ENCODE measurements around the gene TRIM58.

Gene TRIM58

GRCh38 chr1:247865416-247865815 is 8.4 kb downstream of the TRIM58 start:
- Histone ChIP-seq H3K27ac (ENCODE audit: low read depth, low read length) (no peak overlapping the region), H3K36me3 (ENCODE audit: control insufficient read depth in 5 of 5, insufficient read depth in 5 of 5, low read length in 5 of 5) (no peaks in the 10 kb centered on the region), H3K4me1 (ENCODE audit: control insufficient read depth in 5 of 5, insufficient read depth in 5 of 5, low read length in 5 of 5) (no peaks in the 10 kb centered on the region), H3K4me3 (ENCODE audit: low read depth in 1 of 5, low read length in 5 of 5) (no peak overlapping the region), H3K9me3 (ENCODE audit: control insufficient read depth in 5 of 5, low read length in 5 of 5) (peaks cover 0 to 5% (median 3%) of the 10 kb centered on the region in 5 donors), H3K9ac (ENCODE audit: low read length in 5 of 5) (no peak overlapping the region), H3K27me3 (ENCODE audit: control insufficient read depth in 5 of 5, insufficient read depth in 4 of 5, low read length in 5 of 5) (no peaks in the 10 kb centered on the region)

GRCh38 chr1:247883346-247883745 is 26.4 kb downstream of the TRIM58 start:
- Histone ChIP-seq H3K9me3 (ENCODE audit: control insufficient read depth in 5 of 5, low read length in 5 of 5) (peaks cover 0 to 4% (median 0%) of the 10 kb centered on the region in 5 donors), H3K4me1 (ENCODE audit: control insufficient read depth in 5 of 5, insufficient read depth in 5 of 5, low read length in 5 of 5) (no peaks in the 10 kb centered on the region)

GRCh38 chr1:247884797-247885413 is 27.9 kb downstream of the TRIM58 start:
- H3K9ac ChIP-seq (ENCODE audit: low read length in 5 of 5): no peak overlapping the region
- no peaks in the 10 kb centered on the region for H3K27me3 ChIP-seq (ENCODE audit: control insufficient read depth in 5 of 5, insufficient read depth in 4 of 5, low read length in 5 of 5)
- H3K4me1 ChIP-seq (ENCODE audit: control insufficient read depth in 5 of 5, insufficient read depth in 5 of 5, low read length in 5 of 5): no peaks in the 10 kb centered on the region
- no peaks in the 10 kb centered on the region for H3K36me3 ChIP-seq (ENCODE audit: control insufficient read depth in 5 of 5, insufficient read depth in 5 of 5, low read length in 5 of 5)
- H3K4me3 ChIP-seq (ENCODE audit: low read depth in 1 of 5, low read length in 5 of 5): no peak overlapping the region
- no peak overlapping the region for H3K27ac ChIP-seq (ENCODE audit: low read depth, low read length)
- H3K9me3 ChIP-seq (ENCODE audit: control insufficient read depth in 5 of 5, low read length in 5 of 5): peaks cover 0 to 4% (median 0%) of the 10 kb centered on the region in 5 donors

More at GRCh38 chr1:247883346-247883745, 26.4 kb downstream of the TRIM58 start:
- Histone ChIP-seq H3K9ac (ENCODE audit: low read length in 5 of 5) (no peak overlapping the region), H3K27ac (ENCODE audit: low read depth, low read length) (no peak overlapping the region), H3K36me3 (ENCODE audit: control insufficient read depth in 5 of 5, insufficient read depth in 5 of 5, low read length in 5 of 5) (no peaks in the 10 kb centered on the region), H3K27me3 (ENCODE audit: control insufficient read depth in 5 of 5, insufficient read depth in 4 of 5, low read length in 5 of 5) (no peaks in the 10 kb centered on the region), H3K4me3 (ENCODE audit: low read depth in 1 of 5, low read length in 5 of 5) (no peak overlapping the region)

- H3K27ac ChIP-seq (ENCODE audit: low read depth, low read length): no peak within 1 kb of the TSS
- no peaks in the 10 kb centered on the region for H3K27me3 ChIP-seq (ENCODE audit: control insufficient read depth in 5 of 5, insufficient read depth in 4 of 5, low read length in 5 of 5)
- H3K36me3 ChIP-seq (ENCODE audit: control insufficient read depth in 5 of 5, insufficient read depth in 5 of 5, low read length in 5 of 5): no peaks in the 10 kb centered on the region
- no peak within 1 kb of the TSS for H3K4me3 ChIP-seq (ENCODE audit: low read depth in 1 of 5, low read length in 5 of 5)
- H3K9ac ChIP-seq (ENCODE audit: low read length in 5 of 5): no peak within 1 kb of the TSS
- H3K4me1 ChIP-seq (ENCODE audit: control insufficient read depth in 5 of 5, insufficient read depth in 5 of 5, low read length in 5 of 5): no peaks in the 10 kb centered on the region
- H3K9me3 ChIP-seq (ENCODE audit: control insufficient read depth in 5 of 5, low read length in 5 of 5): peaks cover 0 to 7% (median 0%) of the 10 kb centered on the region in 5 donors
These were observed 38.2 kb downstream of the TRIM58 start, which contains the start of gene OR2W3 for GRCh38 chr1:247895163-247895637. OR2W3 (plus strand) TSS chr1:247895587; CDS start chr1:247895587, 0 bp downstream.

- H3K9ac ChIP-seq (ENCODE audit: low read length in 5 of 5): no peak overlapping the region
- no peak overlapping the region for H3K4me3 ChIP-seq (ENCODE audit: low read depth in 1 of 5, low read length in 5 of 5)
- peaks cover 0 to 7% (median 0%) of the 10 kb centered on the region in 5 donors for H3K9me3 ChIP-seq (ENCODE audit: control insufficient read depth in 5 of 5, low read length in 5 of 5)
- H3K4me1 ChIP-seq (ENCODE audit: control insufficient read depth in 5 of 5, insufficient read depth in 5 of 5, low read length in 5 of 5): no peaks in the 10 kb centered on the region
- H3K27ac ChIP-seq (ENCODE audit: low read depth, low read length): no peak overlapping the region
- H3K27me3 ChIP-seq (ENCODE audit: control insufficient read depth in 5 of 5, insufficient read depth in 4 of 5, low read length in 5 of 5): no peaks in the 10 kb centered on the region
- H3K36me3 ChIP-seq (ENCODE audit: control insufficient read depth in 5 of 5, insufficient read depth in 5 of 5, low read length in 5 of 5): no peaks in the 10 kb centered on the region
These were observed 39.0 kb downstream of the TRIM58 start for GRCh38 chr1:247895976-247896375.

- Histone ChIP-seq H3K27me3 (ENCODE audit: control insufficient read depth in 5 of 5, insufficient read depth in 4 of 5, low read length in 5 of 5) (no peaks in the 10 kb centered on the region), H3K4me1 (ENCODE audit: control insufficient read depth in 5 of 5, insufficient read depth in 5 of 5, low read length in 5 of 5) (no peaks in the 10 kb centered on the region), H3K9ac (ENCODE audit: low read length in 5 of 5) (no peak overlapping the region), H3K36me3 (ENCODE audit: control insufficient read depth in 5 of 5, insufficient read depth in 5 of 5, low read length in 5 of 5) (no peaks in the 10 kb centered on the region), H3K27ac (ENCODE audit: low read depth, low read length) (no peak overlapping the region), H3K4me3 (ENCODE audit: low read depth in 1 of 5, low read length in 5 of 5) (no peak overlapping the region), H3K9me3 (ENCODE audit: control insufficient read depth in 5 of 5, low read length in 5 of 5) (no peaks in the 10 kb centered on the region)
These were observed 47.1 kb downstream of the TRIM58 start for GRCh38 chr1:247904122-247904521.

GRCh38 chr1:247905181-247905580 is 48.2 kb downstream of the TRIM58 start:
- no peak overlapping the region for H3K9ac ChIP-seq (ENCODE audit: low read length in 5 of 5)
- H3K27ac ChIP-seq (ENCODE audit: low read depth, low read length): no peak overlapping the region
- H3K36me3 ChIP-seq (ENCODE audit: control insufficient read depth in 5 of 5, insufficient read depth in 5 of 5, low read length in 5 of 5): no peaks in the 10 kb centered on the region
- H3K27me3 ChIP-seq (ENCODE audit: control insufficient read depth in 5 of 5, insufficient read depth in 4 of 5, low read length in 5 of 5): no peaks in the 10 kb centered on the region
- no peak overlapping the region for H3K4me3 ChIP-seq (ENCODE audit: low read depth in 1 of 5, low read length in 5 of 5)
- H3K4me1 ChIP-seq (ENCODE audit: control insufficient read depth in 5 of 5, insufficient read depth in 5 of 5, low read length in 5 of 5): no peaks in the 10 kb centered on the region
- no peaks in the 10 kb centered on the region for H3K9me3 ChIP-seq (ENCODE audit: control insufficient read depth in 5 of 5, low read length in 5 of 5)

GRCh38 chr1:247905910-247906503 is 49.0 kb downstream of the TRIM58 start:
- H3K9me3 ChIP-seq (ENCODE audit: control insufficient read depth in 5 of 5, low read length in 5 of 5): no peaks in the 10 kb centered on the region
- H3K27me3 ChIP-seq (ENCODE audit: control insufficient read depth in 5 of 5, insufficient read depth in 4 of 5, low read length in 5 of 5): no peaks in the 10 kb centered on the region
- H3K36me3 ChIP-seq (ENCODE audit: control insufficient read depth in 5 of 5, insufficient read depth in 5 of 5, low read length in 5 of 5): no peaks in the 10 kb centered on the region
- peak overlapping the region in 4 of 5 donors; percentile 40 to 54 (median 46) for H3K4me3 ChIP-seq (ENCODE audit: low read depth in 1 of 5, low read length in 5 of 5)
- no peaks in the 10 kb centered on the region for H3K4me1 ChIP-seq (ENCODE audit: control insufficient read depth in 5 of 5, insufficient read depth in 5 of 5, low read length in 5 of 5)
- H3K27ac ChIP-seq (ENCODE audit: low read depth, low read length): no peak overlapping the region
- no peak overlapping the region for H3K9ac ChIP-seq (ENCODE audit: low read length in 5 of 5)

GRCh38 chr1:247906504-247907047 is 49.6 kb downstream of the TRIM58 start:
- H3K4me3 ChIP-seq (ENCODE audit: low read depth in 1 of 5, low read length in 5 of 5): peak overlapping the region in 4 of 5 donors; percentile 40 to 54 (median 46)

GRCh38 chr1:247908766-247909165 is 51.8 kb downstream of the TRIM58 start:
- Histone ChIP-seq H3K9me3 (ENCODE audit: control insufficient read depth in 5 of 5, low read length in 5 of 5) (no peaks in the 10 kb centered on the region), H3K9ac (ENCODE audit: low read length in 5 of 5) (no peak overlapping the region), H3K27ac (ENCODE audit: low read depth, low read length) (no peak overlapping the region), H3K36me3 (ENCODE audit: control insufficient read depth in 5 of 5, insufficient read depth in 5 of 5, low read length in 5 of 5) (no peaks in the 10 kb centered on the region), H3K27me3 (ENCODE audit: control insufficient read depth in 5 of 5, insufficient read depth in 4 of 5, low read length in 5 of 5) (no peaks in the 10 kb centered on the region), H3K4me1 (ENCODE audit: control insufficient read depth in 5 of 5, insufficient read depth in 5 of 5, low read length in 5 of 5) (no peaks in the 10 kb centered on the region), H3K4me3 (ENCODE audit: low read depth in 1 of 5, low read length in 5 of 5) (no peak overlapping the region)

More at GRCh38 chr1:247906504-247907047, 49.6 kb downstream of the TRIM58 start:
- peak overlapping the region in 1 of 5 donors; percentile 33 for H3K9ac ChIP-seq (ENCODE audit: low read length in 5 of 5)
- H3K36me3 ChIP-seq (ENCODE audit: control insufficient read depth in 5 of 5, insufficient read depth in 5 of 5, low read length in 5 of 5): no peaks in the 10 kb centered on the region
- no peaks in the 10 kb centered on the region for H3K9me3 ChIP-seq (ENCODE audit: control insufficient read depth in 5 of 5, low read length in 5 of 5)
- H3K27me3 ChIP-seq (ENCODE audit: control insufficient read depth in 5 of 5, insufficient read depth in 4 of 5, low read length in 5 of 5): no peaks in the 10 kb centered on the region
- H3K4me1 ChIP-seq (ENCODE audit: control insufficient read depth in 5 of 5, insufficient read depth in 5 of 5, low read length in 5 of 5): no peaks in the 10 kb centered on the region
- no peak overlapping the region for H3K27ac ChIP-seq (ENCODE audit: low read depth, low read length)
